IPS-18a (cell line): ENCODE measurements around the gene KCNV2.

Experiments
- H3K27ac ChIP-seq: one replicate; pipeline ENCODE4 v1.5.1; 2013; ENCODE audit warnings: low read length
- H3K27me3 ChIP-seq: one replicate; pipeline ENCODE4 v1.6.1; 2013; ENCODE audit warnings: mild to moderate bottlenecking, low read length; ENCODE audit not compliant: control insufficient read depth, insufficient read depth
- H3K36me3 ChIP-seq: one replicate; pipeline ENCODE4 v1.6.1; 2013; ENCODE audit warnings: low read depth, low read length; ENCODE audit not compliant: control insufficient read depth
- H3K4me1 ChIP-seq: one replicate; pipeline ENCODE4 v1.6.1; 2013; ENCODE audit warnings: low read depth, low read length; ENCODE audit not compliant: control insufficient read depth
- H3K4me3 ChIP-seq: one replicate; pipeline ENCODE4 v1.5.1; 2013; ENCODE audit warnings: low read length
- H3K9ac ChIP-seq: one replicate; pipeline ENCODE4 v1.6.1; 2013; ENCODE audit warnings: mild to moderate bottlenecking, low read length, moderate library complexity
- H3K9me3 ChIP-seq: one replicate; pipeline ENCODE4 v1.6.1; 2013; ENCODE audit warnings: low read depth, low read length; ENCODE audit not compliant: control insufficient read depth

The KCNV2 gene

DNA sequence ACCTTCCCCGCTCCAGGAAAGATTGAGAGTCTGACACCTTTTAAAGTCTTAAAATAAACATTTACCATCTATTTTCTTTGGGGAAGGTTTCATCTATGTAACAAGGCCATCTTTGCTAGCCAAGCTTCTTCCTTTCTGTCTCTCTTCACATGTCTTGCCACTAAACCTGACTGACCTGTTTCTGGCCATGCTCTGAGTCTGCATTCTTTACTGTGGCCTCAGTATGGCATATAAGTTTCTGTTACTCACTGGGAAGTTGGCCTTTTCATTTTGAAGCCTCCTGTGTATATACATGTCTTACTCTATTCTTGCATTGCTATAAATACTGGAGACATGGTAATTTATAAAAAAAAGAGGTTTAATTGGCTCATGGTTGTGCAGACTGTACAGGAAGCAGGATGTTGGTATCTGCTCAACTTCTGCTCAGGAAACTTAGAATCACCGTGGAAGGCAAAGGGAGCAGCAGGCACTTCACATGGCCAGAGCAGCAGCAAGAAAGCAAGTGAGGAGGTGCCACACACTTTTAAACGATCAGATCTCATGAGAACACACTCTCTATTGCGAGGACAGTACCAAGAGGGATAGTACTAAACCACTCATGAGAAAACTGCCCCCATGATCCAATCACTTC lies 48.1 kb downstream of the KCNV2 start:
- H3K27me3 ChIP-seq = no peaks in the 10 kb centered on the region
- no peak overlapping the region for H3K27ac ChIP-seq

DNA sequence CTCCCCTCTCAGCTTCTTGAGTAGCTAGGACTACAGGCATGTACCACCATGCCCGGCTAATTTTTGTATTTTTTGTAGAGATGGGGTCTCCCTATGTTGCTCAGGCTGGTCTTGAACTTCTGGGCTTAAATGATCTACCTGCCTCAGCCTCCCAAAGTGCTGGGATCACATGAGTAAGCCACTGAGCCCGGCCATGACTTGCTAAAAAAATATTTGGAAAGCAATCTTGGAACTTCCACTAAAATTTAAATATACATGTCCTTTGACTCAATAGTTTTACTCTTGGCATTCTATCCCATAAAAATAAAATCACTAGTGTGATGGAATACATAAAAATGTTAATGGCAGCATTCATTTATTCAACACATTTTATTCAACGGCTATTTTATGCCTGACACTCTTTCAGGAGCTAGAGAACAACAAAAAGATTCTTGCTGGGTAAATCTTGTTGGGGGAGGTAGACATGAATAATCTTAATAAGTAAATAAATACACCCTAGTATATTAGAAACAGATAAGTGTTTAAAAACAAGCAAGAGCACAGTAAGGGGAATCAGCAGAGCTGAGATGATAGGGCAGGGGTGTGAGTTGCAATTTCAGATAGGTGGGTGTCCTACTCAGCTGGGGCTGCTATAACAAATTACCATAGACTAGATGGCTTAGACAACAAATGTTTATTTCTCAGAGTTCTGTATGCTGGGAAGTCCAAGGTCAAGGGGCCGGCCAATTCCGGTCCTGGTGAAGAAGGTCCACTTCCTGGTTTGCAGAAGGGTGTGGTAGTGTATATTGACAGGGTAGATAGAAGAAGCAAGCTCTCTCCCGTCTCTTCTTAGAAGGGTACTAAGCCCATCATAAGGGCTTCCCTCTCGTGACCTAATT lies 50.7 kb downstream of the KCNV2 start:
- H3K36me3 ChIP-seq = peaks cover 18% of the 10 kb centered on the region
- H3K4me1 ChIP-seq = peaks cover 5% of the 10 kb centered on the region
- H3K9ac ChIP-seq = no peak overlapping the region
- no peaks in the 10 kb centered on the region for H3K9me3 ChIP-seq
- no peak overlapping the region for H3K4me3 ChIP-seq
- no peaks in the 10 kb centered on the region for H3K27me3 ChIP-seq
- no peak overlapping the region for H3K27ac ChIP-seq

More for the DNA sequence above, 48.1 kb downstream of the KCNV2 start:
- Histone ChIP-seq H3K9ac (no peak overlapping the region), H3K9me3 (no peaks in the 10 kb centered on the region), H3K4me3 (no peak overlapping the region), H3K36me3 (peaks cover 8% of the 10 kb centered on the region), H3K4me1 (peaks cover 11% of the 10 kb centered on the region)

GRCh38 chr9:2771087-2771486 lies 53.8 kb downstream of the KCNV2 start:
- no peaks in the 10 kb centered on the region for H3K27me3 ChIP-seq
- H3K9me3 ChIP-seq = no peaks in the 10 kb centered on the region
- H3K4me1 ChIP-seq = no peaks in the 10 kb centered on the region
- peaks cover 26% of the 10 kb centered on the region for H3K36me3 ChIP-seq
- H3K4me3 ChIP-seq = no peak overlapping the region
- no peak overlapping the region for H3K27ac ChIP-seq
- no peak overlapping the region for H3K9ac ChIP-seq

GRCh38 chr9:2771661-2772060 lies 54.4 kb downstream of the KCNV2 start:
- no peak overlapping the region for H3K9ac ChIP-seq
- H3K36me3 ChIP-seq = peaks cover 31% of the 10 kb centered on the region
- H3K27ac ChIP-seq = no peak overlapping the region
- H3K9me3 ChIP-seq = peaks cover 3% of the 10 kb centered on the region
- no peak overlapping the region for H3K4me3 ChIP-seq
- H3K27me3 ChIP-seq = no peaks in the 10 kb centered on the region
- H3K4me1 ChIP-seq = no peaks in the 10 kb centered on the region

- peaks cover 17% of the 10 kb centered on the region for H3K9me3 ChIP-seq
- peaks cover 58% of the 10 kb centered on the region for H3K36me3 ChIP-seq
- no peak overlapping the region for H3K4me3 ChIP-seq
- no peaks in the 10 kb centered on the region for H3K4me1 ChIP-seq
- H3K9ac ChIP-seq = no peak overlapping the region
- H3K27me3 ChIP-seq = no peaks in the 10 kb centered on the region
- no peak overlapping the region for H3K27ac ChIP-seq
Observed at GRCh38 chr9:2777454-2777853, 60.1 kb downstream of the KCNV2 start.

DNA sequence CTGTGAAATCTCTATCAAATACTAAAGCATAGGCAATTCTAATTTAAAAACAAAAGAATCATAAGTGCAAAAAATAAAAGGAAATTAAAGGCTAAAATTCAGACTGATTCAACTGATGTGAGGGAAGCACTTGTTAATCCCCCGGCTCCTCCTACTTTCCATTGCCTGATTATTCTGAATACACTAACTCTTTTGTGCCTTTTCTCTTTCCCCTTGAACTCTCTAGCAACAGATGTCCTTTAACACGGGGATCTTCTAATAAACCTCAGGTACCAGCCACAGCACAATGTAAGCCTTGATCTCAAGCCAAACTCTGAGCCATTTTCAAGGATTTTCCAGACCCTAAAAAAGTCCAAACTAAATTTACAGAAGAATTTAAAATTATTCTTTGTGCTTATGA lies 61.5 kb downstream of the KCNV2 start:
- Histone ChIP-seq H3K27me3 (no peaks in the 10 kb centered on the region), H3K9me3 (peaks cover 17% of the 10 kb centered on the region), H3K9ac (no peak overlapping the region), H3K4me1 (no peaks in the 10 kb centered on the region), H3K4me3 (no peak overlapping the region), H3K36me3 (peaks cover 57% of the 10 kb centered on the region), H3K27ac (no peak overlapping the region)
